ENCODE data around the gene PDE5A.

Gene PDE5A

GRCh38 chr4:119589165-119589564 lies 39.4 kb downstream of the PDE5A start:
- Histone ChIP-seq H3K27ac (ENCODE audit: low read length) (no peak overlapping the region), H3K9ac (ENCODE audit: low read length) (no peak overlapping the region), H2AFZ (ENCODE audit: low read length) (no peak overlapping the region), H3K9me2 (replicated peaks; ENCODE audit: insufficient read depth, low read length) (no peaks in the 10 kb centered on the region), H3F3A (ENCODE audit: insufficient read depth, low read length) (no peaks in the 10 kb centered on the region), H3K79me2 (ENCODE audit: low read length) (no peaks in the 10 kb centered on the region), H3K9me3 (replicated peaks; ENCODE audit: insufficient read depth, low read length) (no peaks in the 10 kb centered on the region), H3K4me3 (ENCODE audit: low read length) (no peak overlapping the region), H3K27me3 (replicated peaks; ENCODE audit: insufficient read depth, low read length) (no peaks in the 10 kb centered on the region), H4K20me1 (ENCODE audit: insufficient read depth, low read length) (no peaks in the 10 kb centered on the region), H3K36me3 (replicated peaks; ENCODE audit: insufficient read depth, low read length) (no peaks in the 10 kb centered on the region), H3K4me1 (ENCODE audit: low read length) (no peaks in the 10 kb centered on the region), H3K4me2 (ENCODE audit: low read depth, low read length) (no peak overlapping the region)
- DNase-seq = no peak
- TF ChIP-seq EZH2phosphoT487 (IDR thresholded peaks at IDR 0.05; ENCODE audit: low read length) (no peak), EZH2 (optimal IDR thresholded peaks at IDR 0.05; ENCODE audit: low read depth, low read length) (no peak)
- TF ChIP-seq, protein P1, sequence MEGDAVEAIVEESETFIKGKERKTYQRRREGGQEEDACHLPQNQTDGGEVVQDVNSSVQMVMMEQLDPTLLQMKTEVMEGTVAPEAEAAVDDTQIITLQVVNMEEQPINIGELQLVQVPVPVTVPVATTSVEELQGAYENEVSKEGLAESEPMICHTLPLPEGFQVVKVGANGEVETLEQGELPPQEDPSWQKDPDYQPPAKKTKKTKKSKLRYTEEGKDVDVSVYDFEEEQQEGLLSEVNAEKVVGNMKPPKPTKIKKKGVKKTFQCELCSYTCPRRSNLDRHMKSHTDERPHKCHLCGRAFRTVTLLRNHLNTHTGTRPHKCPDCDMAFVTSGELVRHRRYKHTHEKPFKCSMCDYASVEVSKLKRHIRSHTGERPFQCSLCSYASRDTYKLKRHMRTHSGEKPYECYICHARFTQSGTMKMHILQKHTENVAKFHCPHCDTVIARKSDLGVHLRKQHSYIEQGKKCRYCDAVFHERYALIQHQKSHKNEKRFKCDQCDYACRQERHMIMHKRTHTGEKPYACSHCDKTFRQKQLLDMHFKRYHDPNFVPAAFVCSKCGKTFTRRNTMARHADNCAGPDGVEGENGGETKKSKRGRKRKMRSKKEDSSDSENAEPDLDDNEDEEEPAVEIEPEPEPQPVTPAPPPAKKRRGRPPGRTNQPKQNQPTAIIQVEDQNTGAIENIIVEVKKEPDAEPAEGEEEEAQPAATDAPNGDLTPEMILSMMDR (IDR thresholded peaks at IDR 0.05; ENCODE audit: low read length) = no peak

DNA sequence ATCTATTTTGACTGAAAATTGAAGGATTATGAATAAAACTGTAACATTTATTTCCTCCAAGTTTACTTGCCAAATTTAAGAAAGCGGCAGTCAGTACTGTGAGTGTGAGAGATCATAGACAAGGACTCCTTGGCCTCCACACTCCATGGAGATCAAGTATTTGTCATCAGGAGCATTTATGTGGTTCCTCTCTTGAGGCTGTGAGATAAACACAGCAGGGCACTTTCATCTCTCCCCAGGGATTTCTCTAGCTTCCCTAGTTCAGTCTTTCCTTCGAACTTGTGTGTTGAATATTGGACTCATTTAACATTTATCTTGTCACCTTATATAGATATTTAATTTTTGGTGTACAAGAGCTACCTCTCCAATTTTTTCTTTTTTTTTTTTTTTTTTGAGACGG lies 40.8 kb downstream of the PDE5A start:
- H2AFZ ChIP-seq (ENCODE audit: low read length) = no peak overlapping the region
- no peaks in the 10 kb centered on the region for H3F3A ChIP-seq (ENCODE audit: insufficient read depth, low read length)
- no peaks in the 10 kb centered on the region for H3K9me2 ChIP-seq (replicated peaks; ENCODE audit: insufficient read depth, low read length)
- no peaks in the 10 kb centered on the region for H3K4me1 ChIP-seq (ENCODE audit: low read length)
- H3K4me3 ChIP-seq (ENCODE audit: low read length) = no peak overlapping the region
- DNase-seq = no peak
- H3K27me3 ChIP-seq (replicated peaks; ENCODE audit: insufficient read depth, low read length) = no peaks in the 10 kb centered on the region
- H3K36me3 ChIP-seq (replicated peaks; ENCODE audit: insufficient read depth, low read length) = no peaks in the 10 kb centered on the region
- no peak overlapping the region for H3K4me2 ChIP-seq (ENCODE audit: low read depth, low read length)
- H3K27ac ChIP-seq (ENCODE audit: low read length) = no peak overlapping the region
- H3K79me2 ChIP-seq (ENCODE audit: low read length) = no peaks in the 10 kb centered on the region
- H3K9me3 ChIP-seq (replicated peaks; ENCODE audit: insufficient read depth, low read length) = no peaks in the 10 kb centered on the region
- TF ChIP-seq EZH2phosphoT487 (IDR thresholded peaks at IDR 0.05; ENCODE audit: low read length) = no peak
- TF ChIP-seq EZH2 (optimal IDR thresholded peaks at IDR 0.05; ENCODE audit: low read depth, low read length) = no peak
- TF ChIP-seq, protein P1 (IDR thresholded peaks at IDR 0.05; ENCODE audit: low read length) = no peak
- no peaks in the 10 kb centered on the region for H4K20me1 ChIP-seq (ENCODE audit: insufficient read depth, low read length)
- H3K9ac ChIP-seq (ENCODE audit: low read length) = no peak overlapping the region

GRCh38 chr4:119585771-119586170 lies 42.8 kb downstream of the PDE5A start:
- no peak overlapping the region for H3K9ac ChIP-seq (ENCODE audit: low read length)
- TF ChIP-seq, protein P1 (IDR thresholded peaks at IDR 0.05; ENCODE audit: low read length) = no peak
- H3K79me2 ChIP-seq (ENCODE audit: low read length) = no peaks in the 10 kb centered on the region
- H3K36me3 ChIP-seq (replicated peaks; ENCODE audit: insufficient read depth, low read length) = no peaks in the 10 kb centered on the region
- no peak overlapping the region for H3K4me2 ChIP-seq (ENCODE audit: low read depth, low read length)
- no peak overlapping the region for H3K27ac ChIP-seq (ENCODE audit: low read length)
- H3K4me1 ChIP-seq (ENCODE audit: low read length) = no peaks in the 10 kb centered on the region
- no peak overlapping the region for H3K4me3 ChIP-seq (ENCODE audit: low read length)
- H4K20me1 ChIP-seq (ENCODE audit: insufficient read depth, low read length) = no peaks in the 10 kb centered on the region
- H3K9me3 ChIP-seq (replicated peaks; ENCODE audit: insufficient read depth, low read length) = no peaks in the 10 kb centered on the region
- no peak for DNase-seq
- H3K9me2 ChIP-seq (replicated peaks; ENCODE audit: insufficient read depth, low read length) = no peaks in the 10 kb centered on the region
- H3F3A ChIP-seq (ENCODE audit: insufficient read depth, low read length) = no peaks in the 10 kb centered on the region
- no peak overlapping the region for H2AFZ ChIP-seq (ENCODE audit: low read length)
- no peaks in the 10 kb centered on the region for H3K27me3 ChIP-seq (replicated peaks; ENCODE audit: insufficient read depth, low read length)

Data from MM.1S (cell line).